K562 (cell line): ENCODE data around the gene NEDD9. TPM values are rescaled to one million over a fixed set of nuclear protein-coding genes. Genes with fewer than 3 reads are reported as not detected.

ENCODE experiments used
- BACH1 ChIP-seq: fragments of 200-800 bp; sonication (Bioruptor generic); IDR thresholded peaks from 2 replicates; pipeline ENCODE4 v1.6.1; 2016; ENCODE audit warnings: missing genetic modification characterization, missing compliant biosample characterization
- CBX1 ChIP-seq: sonication (generic); IDR thresholded peaks from 2 replicates; pipeline ENCODE4 v1.6.1; 2016; ENCODE audit warnings: antibody characterized with exemption, low read depth, mild to moderate bottlenecking
- CREB1 ChIP-seq, 2 experiments: sonication (generic) in 1 of 2; formaldehyde crosslinking in 1 of 2; IDR thresholded peaks; 2 replicates each; pipeline versions ENCODE4 v1.6.1 to v1.8.0; 2012 to 2022; ENCODE audit warnings: inconsistent platforms in 1 of 2, mild to moderate bottlenecking in 1 of 2, missing genetic modification reagents in 1 of 2, moderate library complexity in 1 of 2
- CREB3L1 ChIP-seq: fragments of 450-650 bp; IDR thresholded peaks from 2 replicates; pipeline ENCODE4 v1.6.1; 2014; ENCODE audit warnings: low read depth, mild to moderate bottlenecking, moderate library complexity, borderline replicate concordance
- FOXK2 ChIP-seq, 2 experiments: fragments of 450-650 bp; IDR thresholded peaks in 1 of 2; conservative IDR thresholded peaks in 1 of 2; 2 replicates each; pipeline ENCODE4 v1.6.1; 2016; ENCODE audit warnings: low read depth in 2 of 2, mild to moderate bottlenecking in 1 of 2
- HDAC2 ChIP-seq: fragments of 450-650 bp; IDR thresholded peaks from 2 replicates; pipeline ENCODE4 v1.6.1; 2016; ENCODE audit warnings: mild to moderate bottlenecking
- MAFG ChIP-seq: fragments of 450-650 bp; conservative IDR thresholded peaks from 2 replicates; pipeline ENCODE4 v1.6.1; 2016; ENCODE audit warnings: missing genetic modification characterization, missing compliant biosample characterization
- MITF ChIP-seq: IDR thresholded peaks from 2 replicates; pipeline ENCODE4 v1.6.1; 2014; ENCODE audit warnings: antibody characterized with exemption
- NRF1 ChIP-seq, 2 experiments: fragments of 450-650 bp; IDR thresholded peaks in 1 of 2; conservative IDR thresholded peaks in 1 of 2; 2 replicates each; pipeline ENCODE4 v1.6.1; 2014; ENCODE audit warnings: mild to moderate bottlenecking in 2 of 2
- POLR2AphosphoS5 ChIP-seq: IDR thresholded peaks from 2 replicates; pipeline ENCODE4 v1.6.1; 2011; ENCODE audit warnings: mild to moderate bottlenecking, low read depth, low read length, moderate library complexity; ENCODE audit not compliant: control insufficient read depth, insufficient read depth
- TCF3 ChIP-seq: sonication (generic); formaldehyde crosslinking; IDR thresholded peaks from 2 replicates; pipeline ENCODE4 v1.4.0; 2020; ENCODE audit warnings: mild to moderate bottlenecking, missing genetic modification reagents
- TEAD4 ChIP-seq, 2 experiments: sonication (generic) in 1 of 2; formaldehyde crosslinking in 1 of 2; IDR thresholded peaks; 2 replicates each; pipeline versions ENCODE4 v1.6.1 to v1.8.0; 2012 to 2022; ENCODE audit warnings: borderline replicate concordance in 1 of 2, inconsistent platforms in 1 of 2, low read length in 1 of 2, mild to moderate bottlenecking in 1 of 2, missing genetic modification reagents in 1 of 2
- TRIM28 ChIP-seq: fragments of 450-650 bp; IDR thresholded peaks from 2 replicates; pipeline ENCODE4 v1.6.1; 2017
- UBTF ChIP-seq, 2 experiments: IDR thresholded peaks; 2 replicates each; pipeline ENCODE4 v1.6.1; 2012; ENCODE audit warnings: improper control_type of control experiment in 2 of 2, low read depth in 2 of 2, low read length in 2 of 2, borderline replicate concordance in 1 of 2
- XRCC5 ChIP-seq: fragments of 200-400 bp; formaldehyde crosslinking; IDR thresholded peaks from 2 replicates; pipeline ENCODE4 v1.6.1; 2017; ENCODE audit warnings: low read depth, mild to moderate bottlenecking, low read length
- ZC3H11A ChIP-seq: IDR thresholded peaks from 2 replicates; pipeline ENCODE4 v1.6.1; 2012; ENCODE audit warnings: low read depth, low read length, improper control_type of control experiment
- ZNF174 ChIP-seq: fragments of 250-450 bp; sonication (Bioruptor Pico); IDR thresholded peaks from 2 replicates; pipeline ENCODE4 v1.4.0; 2020; ENCODE audit warnings: mild to moderate bottlenecking
- ZNF384 ChIP-seq: IDR thresholded peaks from 2 replicates; pipeline ENCODE4 v1.6.1; 2012; ENCODE audit warnings: low read depth, low read length, improper control_type of control experiment
- ZNF431 ChIP-seq: sonication (generic); formaldehyde crosslinking; IDR thresholded peaks from 2 replicates; pipeline ENCODE4 v1.8.0; 2022; ENCODE audit warnings: mild to moderate bottlenecking, missing genetic modification reagents
- ZNF707 ChIP-seq: fragments of 250-450 bp; sonication (Bioruptor Pico); conservative IDR thresholded peaks from 2 replicates; pipeline ENCODE4 v1.8.0; 2022; ENCODE audit warnings: inconsistent platforms, mild to moderate bottlenecking, moderate library complexity
- ZNF766 ChIP-seq: fragments of 200-800 bp; sonication (Bioruptor generic); conservative IDR thresholded peaks from 2 replicates; pipeline ENCODE4 v1.6.1; 2016; ENCODE audit warnings: missing genetic modification characterization, missing compliant biosample characterization
- polyA plus RNA-seq, 8 experiments: library from polyadenylated mRNA; depleted of rRNA in 4 of 8; stranded (reverse) in 5 of 8; unstranded in 3 of 8; fragments of >200 nt; fragmentation: Nextera tagmentation in 2 of 8; fragmentation: Illumina TruSeq in 1 of 8; extraction: Ambion mirVana in 2 of 8; extraction: Trizol in 1 of 8; gene quantifications; 2 replicates each; pipeline versions ENCODE4 v1.2.1 to v1.2.3, GENCODE V29; 2011 to 2014; ENCODE audit warnings: inconsistent platforms in 1 of 8, missing spikeins in 1 of 8
- total RNA-seq, 7 experiments: library from RNA; depleted of rRNA in 6 of 7; stranded (reverse); fragments of >200 nt in 6 of 7; fragmentation: Illumina TruSeq in 2 of 7; extraction: Trizol in 2 of 7; gene quantifications; 2 replicates each; pipeline versions ENCODE4 v1.2.1 to v1.2.3, GENCODE V29; 2011 to 2021; ENCODE audit warnings: low replicate concordance in 1 of 7

NEDD9 gene
- total and polyA plus RNA-seq, 9 of the 15 experiments (the other 6 are each of a cell fraction or from before 2014, with no cell fraction given), result 0.04 to 0.18 (median 0.15) TPM; not detected in 6

- TF ChIP-seq MITF (peak; percentile 67), TCF3 (CRISPR knock-in tag) (0 out of 2 replicates have a peak, but pooled peaks have one; percentile 14), TEAD4 (IDR thresholded peaks at IDR 0.05; ENCODE audit: low read length) (peak; percentile 68), TEAD4 (CRISPR knock-in tag; IDR thresholded peaks at IDR 0.05; ENCODE audit: borderline replicate concordance) (no peak), FOXK2 (conservative IDR thresholded peaks at IDR 0.05 in 1 of 2, IDR thresholded peaks at IDR 0.05 in 1 of 2; ENCODE audit: low read depth in 2 of 2) (peak; percentile 64 to 68; a peak in 2 of 4 replicates), BACH1 (tag) (peak; percentile 91), XRCC5 (0 out of 2 replicates have a peak, but pooled peaks have one; percentile 33), POLR2AphosphoS5 (no peak), UBTF (IDR thresholded peaks at IDR 0.05; ENCODE audit: borderline replicate concordance in 1 of 2, low read depth in 2 of 2, low read length in 2 of 2) (0 out of 4 replicates have a peak, but pooled peaks of 1 of the 2 experiments have one; percentile 32), ZC3H11A (no peak), HDAC2 (peak; percentile 89), ZNF384 (0 out of 2 replicates have a peak, but pooled peaks have one; percentile 11), ZNF766 (CRISPR knock-in tag) (peak; percentile 76), NRF1 (conservative IDR thresholded peaks at IDR 0.05 in 1 of 2, IDR thresholded peaks at IDR 0.05 in 1 of 2) (peak; percentile 69 to 74), ZNF431 (CRISPR knock-in tag) (no peak), CREB3L1 (peak; percentile 61; the same call in 1 of the 2 replicates), TRIM28 (peak; percentile 62; the same call in 1 of the 2 replicates), MAFG (tag) (peak; percentile 97), ZNF174 (CRISPR knock-in tag) (no peak), CBX1 (peak; percentile 58; the same call in 1 of the 2 replicates), CREB1 (IDR thresholded peaks at IDR 0.05) (peak; percentile 71), CREB1 (CRISPR knock-in tag; IDR thresholded peaks at IDR 0.05) (peak; percentile 65; the same call in 1 of the 2 replicates), ZNF707 (CRISPR knock-in tag) (no peak)
Measured at GRCh38 chr6:11143394-11144371, 88.8 kb downstream of the NEDD9 start (continued).
